GM19397 (cell line): ENCODE results near the gene ZC3H18.

ENCODE experiments used
- ATAC-seq: cut with Tn5 transposase; IDR thresholded peaks from one replicate; pipeline ENCODE4 v1.9.1; 2021; ENCODE audit warnings: mild to moderate bottlenecking, moderate library complexity; ENCODE audit not compliant: unreplicated experiment

ZC3H18 gene

DNA sequence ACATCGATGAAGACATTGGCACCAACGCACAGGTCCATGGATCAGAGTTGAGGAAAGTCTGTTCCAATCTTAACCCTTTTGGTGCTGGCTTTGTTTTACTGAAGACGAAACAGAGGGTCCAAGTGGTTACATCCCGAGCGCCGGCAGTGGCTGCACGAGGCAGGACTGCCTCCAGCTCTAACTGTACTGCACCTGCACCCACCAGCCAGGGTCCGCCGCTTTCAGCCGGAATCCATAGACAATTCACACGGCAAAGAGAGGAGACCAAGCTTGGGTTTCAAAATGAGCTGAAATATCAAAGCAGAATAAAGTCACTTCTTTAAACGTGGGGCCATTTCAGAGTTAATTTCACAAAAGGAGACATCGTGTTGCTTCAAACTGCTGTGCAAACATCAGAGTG lies 21.2 kb upstream of the ZC3H18 start:
- ATAC-seq = no peak

DNA sequence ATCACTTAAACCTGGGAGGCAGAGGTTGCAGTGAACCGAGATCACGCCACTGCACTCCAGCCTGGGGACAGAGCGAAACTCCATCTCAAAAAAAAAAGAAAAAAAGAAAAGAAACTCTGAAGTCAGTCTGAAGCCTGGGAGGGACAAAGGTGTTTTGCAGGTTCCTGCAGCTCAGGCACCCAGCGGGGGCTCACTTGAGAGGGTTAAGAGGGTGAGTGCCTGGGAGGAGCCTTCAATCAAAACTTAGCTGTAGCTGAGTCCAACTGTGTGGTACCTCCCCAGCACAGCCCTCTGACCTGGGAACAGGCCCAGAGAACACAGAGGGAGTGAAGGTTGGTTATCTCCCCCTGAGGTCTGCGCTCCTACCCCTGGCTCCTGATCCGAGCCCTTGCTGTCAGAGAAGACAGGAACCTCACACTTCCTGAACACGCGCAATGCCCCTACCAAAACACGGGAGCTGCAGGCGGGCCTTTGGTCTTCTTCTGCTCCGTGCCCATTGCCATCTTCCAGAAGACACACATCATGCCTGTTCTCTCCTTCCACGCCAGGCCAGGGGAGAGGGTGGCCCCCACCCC lies 20.4 kb upstream of the ZC3H18 start:
- ATAC-seq = no peak

DNA sequence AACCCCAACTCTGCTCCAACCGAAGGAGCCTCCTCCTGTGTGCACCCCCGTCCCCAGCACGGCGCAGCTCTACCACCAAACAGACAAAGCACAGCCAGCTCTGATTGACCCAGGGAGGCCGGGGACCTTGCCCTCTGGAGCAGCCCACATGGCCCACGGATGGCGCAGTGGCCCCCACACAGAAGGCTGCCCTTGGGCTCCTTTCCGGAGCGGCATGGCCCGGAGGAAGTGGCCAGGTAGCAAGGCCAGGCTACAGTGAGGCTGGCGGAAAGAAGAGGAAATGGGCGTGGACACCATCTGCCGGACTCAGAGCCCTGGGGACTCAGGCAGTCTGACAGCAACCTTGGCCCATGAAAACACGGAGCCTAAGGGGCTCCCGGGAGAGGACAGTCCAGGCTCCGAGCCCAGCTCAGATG lies 19.9 kb upstream of the ZC3H18 start:
- ATAC-seq = no peak

DNA sequence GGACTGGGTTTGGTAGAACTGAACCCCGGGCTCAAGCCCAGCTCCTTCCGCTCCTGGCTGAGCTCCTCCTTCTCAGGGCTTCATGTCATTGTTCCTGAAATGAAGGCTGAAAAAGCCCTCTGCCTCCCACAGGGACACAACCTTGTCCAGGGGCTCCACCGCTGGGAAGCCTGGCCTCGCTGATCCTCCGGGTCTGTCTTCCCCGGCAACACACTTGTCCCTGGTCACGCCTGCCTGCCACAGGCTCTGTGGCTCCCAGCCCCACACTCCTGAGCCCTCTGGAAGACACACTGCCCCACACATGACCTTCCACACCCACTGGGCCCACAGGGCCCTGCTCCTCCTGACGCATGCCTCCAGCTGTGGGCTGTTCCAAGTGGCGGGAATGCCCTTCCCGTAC lies 18.0 kb upstream of the ZC3H18 start:
- ATAC-seq = no peak

DNA sequence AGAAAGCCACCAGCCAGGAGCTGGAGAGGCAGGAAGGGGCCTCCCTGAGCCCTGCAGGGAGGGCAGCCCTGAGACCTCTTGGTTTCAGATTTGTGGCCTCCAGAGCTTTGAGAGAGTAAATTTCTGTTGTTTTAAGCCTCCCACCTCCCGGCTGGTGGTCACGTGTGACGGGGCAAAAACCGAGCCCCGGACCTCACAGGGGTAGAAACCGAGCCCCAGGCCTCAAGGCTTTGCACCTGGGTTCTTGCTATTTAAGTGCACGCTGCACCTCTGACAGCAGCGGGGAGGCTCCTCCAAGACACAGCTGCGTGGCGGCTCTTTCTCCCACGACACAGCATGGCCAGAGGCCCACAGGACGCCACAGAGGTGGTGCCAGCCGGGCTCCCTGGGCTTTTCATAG lies 17.4 kb upstream of the ZC3H18 start:
- ATAC-seq = no peak

DNA sequence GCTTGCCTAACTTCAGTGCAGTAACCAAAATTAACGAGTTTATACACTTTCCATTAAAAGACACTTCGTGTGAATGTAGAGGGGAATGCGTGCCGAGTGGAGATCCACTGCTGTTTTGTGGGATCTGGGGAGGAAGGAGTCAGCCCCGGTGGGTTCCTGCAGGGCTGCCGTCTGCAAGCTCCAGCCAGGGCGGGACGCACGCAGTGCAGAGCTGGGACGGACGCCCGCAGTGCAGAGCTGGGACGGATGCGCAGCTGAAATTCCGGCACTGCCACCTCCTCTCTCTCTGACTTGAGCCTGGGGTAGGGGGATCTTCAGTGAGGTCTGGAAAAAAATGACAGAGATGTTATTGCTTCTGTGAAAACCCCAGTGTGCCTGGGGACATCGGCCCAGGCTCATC lies 16.5 kb upstream of the ZC3H18 start:
- no peak for ATAC-seq

DNA sequence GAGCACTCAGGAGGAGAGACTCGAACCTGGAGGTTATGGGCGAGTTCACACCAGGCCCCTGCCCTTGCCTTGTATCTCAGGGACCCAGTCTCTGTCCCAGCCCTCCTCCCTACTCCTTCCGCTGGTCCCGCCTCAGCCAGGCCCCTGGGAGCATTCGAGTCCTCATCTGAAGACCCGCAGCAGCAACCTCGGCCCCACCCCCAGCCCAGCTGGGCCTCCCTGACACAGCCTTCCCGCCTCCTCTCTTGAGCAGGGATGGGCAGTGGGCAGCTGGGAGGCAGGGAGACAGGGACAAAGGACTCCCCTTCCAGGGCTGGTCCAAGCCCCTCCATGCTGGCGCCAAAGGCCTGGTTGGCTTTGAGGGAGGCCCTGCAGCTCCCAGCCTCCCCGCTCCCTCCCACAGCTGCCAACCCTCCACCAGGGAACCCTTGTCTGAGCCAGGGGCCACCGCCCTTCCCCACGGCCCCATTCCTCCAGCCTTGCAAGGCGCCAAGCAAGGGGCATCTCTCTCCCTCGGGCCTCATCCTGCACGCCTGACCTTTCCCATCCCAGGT lies 15.4 kb upstream of the ZC3H18 start:
- ATAC-seq = no peak

DNA sequence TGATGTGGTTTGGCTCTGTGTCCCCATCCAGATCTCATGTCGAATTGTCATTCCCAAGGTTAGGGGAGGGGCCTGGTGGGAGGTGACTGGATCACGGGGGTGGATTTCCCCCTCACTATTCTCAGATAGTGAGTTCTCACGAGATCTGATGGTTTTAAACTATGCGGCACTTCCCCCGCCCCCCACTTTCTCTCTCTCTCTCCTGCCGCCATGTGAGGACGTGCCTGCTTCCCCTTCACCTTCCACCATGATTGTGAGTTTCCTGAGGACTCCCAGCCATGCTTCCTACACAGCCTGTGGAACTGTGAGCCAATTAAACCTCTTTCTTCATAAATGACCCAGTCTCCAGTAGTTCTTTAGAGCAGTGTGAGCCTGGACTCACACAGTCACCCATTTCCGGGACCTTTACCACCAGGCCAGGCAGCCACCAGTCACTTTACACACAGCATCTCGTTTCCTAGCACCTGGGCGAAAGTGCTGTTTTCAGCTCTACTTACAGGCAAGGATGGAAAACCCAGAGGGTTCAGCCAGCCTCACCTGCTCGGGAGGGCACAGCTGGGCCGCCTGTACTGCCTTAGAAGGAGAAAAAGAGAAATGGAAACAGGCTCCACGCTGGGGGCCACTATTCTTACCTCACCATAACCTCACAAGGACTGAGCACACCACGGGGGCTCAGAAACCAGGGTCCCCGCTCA lies 13.8 kb upstream of the ZC3H18 start:
- no peak for ATAC-seq

DNA sequence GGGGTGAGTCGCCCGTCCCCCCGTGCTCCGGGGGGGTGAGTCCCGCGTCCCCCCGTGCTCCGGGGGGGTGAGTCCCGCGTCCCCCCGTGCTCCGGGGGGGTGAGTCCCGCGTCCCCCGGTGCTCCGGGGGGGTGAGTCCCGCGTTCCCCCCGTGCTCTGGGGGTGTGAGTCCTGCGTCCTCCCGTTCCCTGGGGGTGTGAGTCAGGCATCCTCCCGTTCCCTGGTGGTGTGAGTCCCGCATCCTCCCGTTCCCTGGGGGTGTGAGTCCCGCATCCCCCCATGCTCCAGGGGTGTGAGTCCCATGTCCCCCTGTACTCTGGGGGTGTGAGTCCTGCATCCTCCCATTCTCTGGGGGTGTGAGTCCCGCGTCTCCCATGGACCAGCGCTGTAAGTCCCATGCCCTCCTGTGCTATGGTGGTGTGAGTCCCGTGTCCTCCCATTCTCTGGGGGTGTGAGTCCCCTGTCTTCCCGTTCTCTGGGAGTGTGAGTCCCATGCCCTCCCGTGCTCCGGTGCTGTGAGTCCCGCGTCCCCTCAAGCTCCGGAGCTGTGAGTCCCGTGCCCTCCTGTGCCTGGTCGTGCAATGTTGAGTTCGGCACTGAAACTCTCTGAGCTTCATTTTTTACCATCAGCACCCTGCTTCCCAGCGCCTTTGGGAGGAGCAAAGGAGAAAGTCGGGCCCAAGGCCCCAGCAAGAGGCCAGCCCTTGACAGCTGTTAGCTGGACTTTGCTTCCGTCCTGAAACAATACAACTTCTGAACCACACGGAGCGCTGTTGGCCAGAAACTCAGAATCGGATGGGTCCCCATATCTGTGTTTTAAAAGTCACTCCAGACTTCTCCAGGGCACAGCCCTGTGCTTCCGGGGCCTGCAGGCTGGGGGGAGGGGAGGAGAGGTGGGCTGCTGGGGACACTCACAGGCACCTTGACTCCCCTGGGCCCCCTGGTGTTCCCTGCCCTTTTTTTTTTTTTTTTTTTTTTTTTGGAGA lies 11.5 kb upstream of the ZC3H18 start:
- no peak for ATAC-seq

DNA sequence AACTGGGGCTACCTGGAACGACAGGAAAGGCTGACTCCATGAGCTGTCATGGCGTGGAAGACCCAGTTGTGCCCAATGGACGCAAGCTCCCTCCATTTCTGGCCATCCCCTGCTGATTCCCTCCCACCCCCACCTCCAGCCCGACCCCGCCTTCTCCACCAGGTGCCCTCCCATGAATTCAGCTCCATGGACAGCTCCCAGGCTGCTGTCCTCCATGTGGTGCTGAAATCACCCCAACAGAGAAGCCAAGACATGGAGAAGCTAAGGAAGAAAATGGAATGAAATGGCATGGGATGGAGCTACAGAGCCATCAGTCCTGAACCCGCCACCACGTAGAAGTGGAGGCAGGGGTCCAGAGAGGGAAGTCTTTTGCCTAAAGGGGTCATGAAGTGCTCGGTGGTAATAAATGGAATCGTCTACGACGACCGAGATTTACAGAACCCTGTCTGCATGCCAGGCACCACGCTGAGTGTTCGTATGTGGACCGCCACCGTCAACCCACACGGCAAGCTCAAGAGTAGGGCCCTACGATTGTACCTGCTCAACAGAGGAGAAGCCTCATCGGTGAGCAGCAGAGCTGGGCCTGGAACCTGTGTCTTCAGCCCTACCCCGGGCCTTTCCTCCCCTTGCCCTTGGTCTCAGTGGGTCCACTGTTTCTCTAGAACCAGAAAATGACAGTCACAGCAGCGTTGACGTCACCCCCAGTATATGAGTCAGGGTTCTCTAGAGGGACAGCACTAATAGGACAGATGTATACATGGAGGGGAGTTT lies 9.3 kb upstream of the ZC3H18 start:
- no peak for ATAC-seq

DNA sequence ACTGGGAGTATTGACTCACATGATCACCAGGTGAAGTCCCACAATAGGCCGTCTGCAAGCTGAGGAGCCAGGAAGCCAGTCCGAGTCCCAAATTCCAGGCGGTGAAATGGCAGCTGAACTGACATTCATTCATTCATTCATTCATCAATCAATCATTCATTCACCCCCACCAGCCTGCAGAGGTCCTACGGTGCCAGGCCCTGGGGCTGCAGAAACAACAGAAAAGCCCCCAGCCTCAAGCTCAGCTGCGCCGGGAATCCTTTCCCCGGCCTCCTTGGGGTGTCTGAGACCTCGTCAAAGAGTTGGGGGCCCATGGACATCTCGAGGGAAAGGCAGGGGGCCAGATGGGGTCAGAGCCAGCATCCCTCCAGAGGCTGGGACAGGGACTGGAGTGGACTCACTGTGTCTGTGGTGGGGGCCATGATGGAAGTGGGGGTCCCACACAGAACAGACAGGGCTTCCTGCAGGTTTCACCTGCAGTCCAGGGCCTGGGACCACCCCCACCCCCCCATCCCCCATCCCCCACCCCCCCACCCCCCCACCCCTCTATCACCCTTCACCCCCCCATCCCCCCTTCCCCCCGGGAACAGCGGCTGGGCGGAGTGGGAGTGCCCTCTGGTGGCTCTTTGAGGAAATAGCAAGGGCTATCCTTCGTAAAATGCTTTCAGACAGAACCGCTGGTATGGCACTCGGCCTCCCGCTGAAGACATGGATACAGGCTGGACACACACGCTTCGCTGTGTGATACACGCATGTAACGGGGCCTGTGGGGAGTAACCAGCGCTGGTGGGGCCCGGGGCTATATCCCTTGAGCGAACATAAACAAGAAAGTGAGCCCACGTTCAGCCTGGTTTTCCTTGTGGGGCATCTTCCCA lies 8.5 kb upstream of the ZC3H18 start:
- ATAC-seq = no peak

DNA sequence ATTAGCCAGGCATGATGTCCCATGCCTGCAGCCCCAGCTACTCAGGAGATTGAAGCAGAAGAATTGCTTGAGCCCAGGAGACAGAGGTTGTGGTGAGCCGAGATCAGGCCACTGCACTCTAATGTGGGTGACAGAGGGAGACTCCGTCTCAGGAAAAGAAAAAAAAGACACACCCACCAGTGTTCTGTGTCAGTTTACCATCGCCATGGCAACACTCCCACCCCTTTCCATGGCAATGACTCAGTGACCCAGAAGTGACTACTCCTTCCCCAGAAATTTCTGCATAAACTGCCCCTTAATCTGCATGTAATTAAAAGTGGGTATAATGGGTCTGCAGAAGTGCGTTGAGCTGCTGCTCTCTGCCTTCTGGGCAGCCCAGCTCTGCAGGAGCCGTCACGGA lies 4.0 kb upstream of the ZC3H18 start:
- ATAC-seq = no peak

DNA sequence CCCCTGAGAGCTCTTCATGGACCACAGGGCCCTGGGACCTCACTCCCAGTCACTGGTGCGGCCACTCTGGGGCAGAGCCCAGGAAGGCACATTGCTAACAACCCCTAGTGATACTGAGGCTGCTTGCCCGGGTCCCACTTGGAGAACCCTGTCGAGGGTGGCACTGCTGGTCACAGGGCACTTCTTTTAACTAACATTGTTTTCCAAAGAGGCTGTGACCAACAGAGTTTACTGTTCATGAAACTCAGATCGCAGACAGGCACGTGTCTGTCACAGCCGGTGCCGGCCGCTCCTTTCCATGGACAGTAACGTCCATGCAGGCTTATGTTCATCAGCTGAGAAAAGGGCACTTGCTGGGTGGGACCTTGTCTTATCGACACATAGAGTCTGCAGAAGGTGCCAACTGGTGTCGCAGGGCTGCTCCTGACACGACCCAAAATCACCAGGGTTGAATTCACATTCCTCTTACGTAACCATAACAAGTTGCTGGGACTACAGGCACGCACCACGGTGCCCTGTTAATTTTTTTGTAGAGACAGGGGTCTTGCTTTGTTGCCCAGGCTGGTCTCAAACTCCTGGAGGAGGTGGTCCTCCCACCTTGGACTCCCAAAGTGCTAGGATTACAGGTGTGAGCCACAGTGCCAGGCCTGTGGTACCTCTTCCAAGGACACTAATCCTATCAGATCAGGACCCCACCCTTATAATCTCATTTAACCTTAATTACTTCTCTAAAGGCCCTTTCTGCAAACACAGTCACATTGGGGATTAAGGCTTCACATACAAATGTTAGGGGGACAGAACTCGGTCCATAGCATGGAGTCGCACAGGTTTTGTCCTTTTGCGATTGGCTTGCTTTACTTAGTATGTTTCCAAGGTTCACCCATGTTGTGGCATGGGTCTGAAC lies 1.2 kb upstream of the ZC3H18 start:
- ATAC-seq = no peak

DNA sequence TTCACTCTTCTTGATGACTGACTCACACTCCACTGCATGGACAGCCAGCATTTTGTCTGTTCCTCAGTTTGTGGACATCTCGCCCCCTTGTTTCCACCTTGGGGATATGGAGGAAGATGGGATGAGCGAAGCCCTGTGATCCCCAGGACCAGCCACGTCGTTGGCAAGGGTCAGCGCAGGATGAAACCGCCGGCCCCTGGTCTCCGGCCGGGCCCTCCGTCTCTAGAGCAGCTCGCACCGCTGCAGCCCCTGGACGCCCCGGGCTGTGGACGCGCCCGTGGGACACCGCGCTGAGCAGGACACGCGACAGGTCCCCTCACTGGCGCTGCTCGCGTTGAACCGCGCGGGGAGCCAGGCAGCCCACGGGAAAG lies 604 bp upstream of the ZC3H18 start:
- peak; percentile 9 for ATAC-seq

DNA sequence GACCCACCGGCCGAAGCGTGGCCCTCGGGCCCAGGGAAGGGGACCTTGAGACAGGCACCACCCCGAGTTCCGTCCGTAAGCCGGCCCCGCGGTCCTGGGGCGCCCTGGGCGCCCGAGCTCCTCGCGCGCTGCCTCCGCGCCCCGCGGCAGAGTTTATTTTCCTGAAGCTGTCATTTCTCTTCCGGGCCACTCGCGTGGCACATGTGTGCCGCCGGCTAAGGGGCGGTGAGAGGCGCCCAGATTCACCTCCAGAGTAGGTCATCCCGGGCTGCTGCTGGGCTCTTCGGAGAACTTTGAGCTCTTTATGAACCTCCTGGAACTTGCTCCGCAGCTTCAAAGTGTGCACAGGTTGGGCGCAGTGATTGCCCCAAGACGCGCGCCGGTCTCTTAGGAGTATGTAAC lies 489 bp downstream of the ZC3H18 start:
- no peak for ATAC-seq

DNA sequence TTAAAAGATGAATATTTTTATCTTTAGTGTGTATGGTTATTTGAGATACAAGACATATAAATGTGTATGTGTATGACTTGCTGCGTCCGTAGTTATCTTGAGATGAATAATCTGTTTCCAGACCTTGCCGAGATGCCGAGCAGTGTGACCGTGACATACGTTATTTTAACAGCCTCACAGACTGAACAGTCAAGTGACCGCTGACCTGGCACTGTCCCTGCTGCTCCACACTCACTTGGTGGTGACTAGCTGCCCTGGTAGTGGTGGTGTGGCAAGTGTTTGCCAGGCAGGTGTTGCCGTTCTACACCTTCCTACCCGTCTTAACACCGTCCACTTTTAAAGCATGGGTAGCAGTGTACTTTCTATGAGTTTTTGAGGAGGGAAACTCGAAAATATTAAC lies 5.0 kb downstream of the ZC3H18 start:
- no peak for ATAC-seq

DNA sequence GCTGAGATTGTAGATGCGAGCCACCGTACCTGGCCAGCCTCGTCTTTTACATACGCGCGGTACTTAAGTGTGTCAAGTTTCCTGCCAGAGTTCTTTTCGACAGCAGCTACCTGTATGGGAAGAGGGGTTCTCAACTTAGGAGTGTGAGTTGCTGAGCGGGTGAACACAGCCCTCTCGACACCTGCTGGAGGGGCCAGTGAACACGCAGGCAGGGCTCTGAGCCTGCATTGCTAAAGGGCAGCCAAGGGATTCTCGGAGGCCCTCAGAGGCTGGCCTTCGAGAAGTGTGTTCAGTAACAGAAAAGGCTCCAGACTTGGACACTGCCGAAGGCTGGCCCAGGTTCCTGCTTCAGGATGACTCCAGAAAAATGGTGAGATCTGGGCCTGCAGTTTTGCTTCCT lies 6.1 kb downstream of the ZC3H18 start:
- no peak for ATAC-seq

DNA sequence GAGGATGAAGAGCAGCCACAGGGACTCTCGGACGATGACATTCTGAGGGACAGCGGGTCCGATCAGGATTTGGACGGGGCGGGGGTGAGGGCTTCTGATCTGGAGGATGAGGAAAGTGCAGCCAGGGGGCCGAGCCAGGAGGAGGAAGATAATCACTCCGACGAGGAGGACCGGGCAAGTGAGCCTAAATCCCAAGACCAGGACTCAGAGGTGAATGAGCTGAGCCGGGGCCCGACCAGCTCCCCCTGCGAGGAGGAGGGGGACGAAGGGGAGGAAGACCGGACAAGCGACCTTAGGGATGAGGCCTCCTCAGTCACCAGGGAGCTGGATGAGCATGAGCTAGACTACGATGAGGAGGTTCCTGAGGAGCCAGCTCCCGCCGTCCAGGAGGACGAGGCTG lies 7.0 kb downstream of the ZC3H18 start:
- ATAC-seq = no peak
